H9 (cell line): ENCODE measurements around the gene CFAP54. TPM values are rescaled to one million over a fixed set of nuclear protein-coding genes. Genes with fewer than 3 reads are reported as not detected.
A peak's percentile ranks its signal among the peaks of the same experiment; 100 is the strongest.

Experiments used
- DNase-seq: peaks from one replicate; pipeline ENCODE4 v3.0.0-alpha.2; 2017
- H2AFZ ChIP-seq: one replicate; pipeline ENCODE4 v1.6.1; 2013; ENCODE audit warnings: mild to moderate bottlenecking, low read length, control low read depth, moderate library complexity
- H2AK5ac ChIP-seq: 2 replicates; pipeline ENCODE4 v1.6.1; 2013; ENCODE audit warnings: low read length, control low read depth, mixed read lengths; ENCODE audit not compliant: insufficient read length
- H2BK120ac ChIP-seq: one replicate; pipeline ENCODE4 v1.6.1; 2013; ENCODE audit warnings: low read depth, mild to moderate bottlenecking, low read length, control low read depth, inconsistent platforms; ENCODE audit not compliant: poor library complexity, severe bottlenecking
- H2BK12ac ChIP-seq: 2 replicates; pipeline ENCODE4 v1.6.1; 2013; ENCODE audit warnings: low read length, control low read depth, mixed read lengths, low read depth; ENCODE audit not compliant: insufficient read length
- H2BK15ac ChIP-seq: 2 replicates; pipeline ENCODE4 v1.6.1; 2013; ENCODE audit warnings: low read depth, low read length, control low read depth
- H2BK20ac ChIP-seq: one replicate; pipeline ENCODE4 v1.6.1; 2013; ENCODE audit warnings: low read depth, mild to moderate bottlenecking, low read length, control low read depth, inconsistent platforms; ENCODE audit not compliant: poor library complexity, severe bottlenecking
- H2BK5ac ChIP-seq: 2 replicates; pipeline ENCODE4 v1.6.1; 2013; ENCODE audit warnings: low read length, control low read depth, mixed read lengths; ENCODE audit not compliant: insufficient read length
- H3K14ac ChIP-seq: 2 replicates; pipeline ENCODE4 v1.6.1; 2013; ENCODE audit warnings: low read length, control low read depth; ENCODE audit not compliant: insufficient read depth
- H3K18ac ChIP-seq: 2 replicates; pipeline ENCODE4 v1.6.1; 2013; ENCODE audit warnings: low read depth, mild to moderate bottlenecking, mixed read lengths, low read length, control low read depth; ENCODE audit not compliant: insufficient read length
- H3K23ac ChIP-seq: 2 replicates; pipeline ENCODE4 v1.6.1; 2013; ENCODE audit warnings: low read length, control low read depth, mixed read lengths, low read depth; ENCODE audit not compliant: insufficient read length
- H3K23me2 ChIP-seq: 2 replicates; pipeline ENCODE4 v1.6.1; 2013; ENCODE audit warnings: low read depth, mild to moderate bottlenecking, mixed read lengths, low read length, control low read depth; ENCODE audit not compliant: insufficient read length, poor library complexity, severe bottlenecking
- H3K27ac ChIP-seq: 2 replicates; pipeline ENCODE4 v1.5.1; 2013; ENCODE audit warnings: low read length, control low read depth, mixed read lengths, low read depth; ENCODE audit not compliant: insufficient read length
- H3K27me3 ChIP-seq: 2 replicates; pipeline ENCODE4 v1.6.1; 2013; ENCODE audit warnings: low read length, control low read depth, inconsistent platforms; ENCODE audit not compliant: insufficient read depth
- H3K4ac ChIP-seq: 2 replicates; pipeline ENCODE4 v1.6.1; 2013; ENCODE audit warnings: low read depth, mild to moderate bottlenecking, control low read depth, inconsistent platforms, low read length, moderate library complexity
- H3K4me1 ChIP-seq: 2 replicates; pipeline ENCODE4 v1.6.1; 2013; ENCODE audit warnings: low read length, control low read depth, inconsistent platforms; ENCODE audit not compliant: insufficient read depth
- H3K4me2 ChIP-seq: 2 replicates; pipeline ENCODE4 v1.6.1; 2013; ENCODE audit warnings: low read length, control low read depth, mixed read lengths; ENCODE audit not compliant: insufficient read length, insufficient read depth
- H3K56ac ChIP-seq: 2 replicates; pipeline ENCODE4 v1.6.1; 2013; ENCODE audit warnings: low read depth, mild to moderate bottlenecking, mixed read lengths, low read length, control low read depth; ENCODE audit not compliant: insufficient read length
- H3K79me1 ChIP-seq: 2 replicates; pipeline ENCODE4 v1.6.1; 2013; ENCODE audit warnings: low read depth, mild to moderate bottlenecking, moderate library complexity, low read length, control low read depth, inconsistent platforms; ENCODE audit not compliant: insufficient read depth, poor library complexity, severe bottlenecking
- H3K79me2 ChIP-seq: 2 replicates; pipeline ENCODE4 v1.6.1; 2013; ENCODE audit warnings: low read length, control low read depth, inconsistent platforms; ENCODE audit not compliant: insufficient read depth
- H3K9ac ChIP-seq: 2 replicates; pipeline ENCODE4 v1.6.1; 2013; ENCODE audit warnings: low read length, control low read depth, mixed read lengths; ENCODE audit not compliant: insufficient read length; ENCODE audit errors: extremely low read depth
- H3K9me3 ChIP-seq: one replicate; pipeline ENCODE4 v1.6.1; 2013; ENCODE audit warnings: low read depth, low read length, inconsistent platforms; ENCODE audit not compliant: control insufficient read depth
- H3T11ph ChIP-seq: one replicate; pipeline ENCODE4 v1.6.1; 2013; ENCODE audit warnings: mild to moderate bottlenecking, low read length, control low read depth, inconsistent platforms
- H4K20me1 ChIP-seq: one replicate; pipeline ENCODE4 v1.6.1; 2013; ENCODE audit not compliant: control insufficient read depth, insufficient read length, insufficient read depth
- H4K5ac ChIP-seq: 2 replicates; pipeline ENCODE4 v1.6.1; 2013; ENCODE audit warnings: low read depth, mild to moderate bottlenecking, mixed read lengths, low read length, control low read depth; ENCODE audit not compliant: insufficient read length
- H4K8ac ChIP-seq: replicated peaks from 2 replicates; pipeline ENCODE4 v1.6.1; 2013; ENCODE audit warnings: low read length, control low read depth, mixed read lengths, low read depth; ENCODE audit not compliant: insufficient read length
- H4K91ac ChIP-seq: 2 replicates; pipeline ENCODE4 v1.6.1; 2013; ENCODE audit warnings: low read depth, mild to moderate bottlenecking, moderate library complexity, mixed read lengths, low read length, control low read depth; ENCODE audit not compliant: insufficient read length
- H3K27ac Mint-ChIP-seq, 3 experiments: 2 replicates in 2 of 3; 3 replicates in 1 of 3; pipeline ENCODE4 v1.8.0; 2020 to 2021; ENCODE audit warnings: mixed read lengths in 3 of 3, mild to moderate bottlenecking in 1 of 3, moderate library complexity in 1 of 3
- H3K27me3 Mint-ChIP-seq: 2 replicates; pipeline ENCODE4 v1.8.0; 2021; ENCODE audit warnings: low read depth, mild to moderate bottlenecking, moderate library complexity, mixed read lengths
- H3K36me3 Mint-ChIP-seq, 3 experiments: 2 replicates in 2 of 3; 3 replicates in 1 of 3; pipeline ENCODE4 v1.8.0; 2020 to 2021; ENCODE audit warnings: low read depth in 3 of 3, mixed read lengths in 3 of 3; ENCODE audit not compliant: insufficient read depth in 1 of 3
- H3K4me1 Mint-ChIP-seq, 2 experiments: 2 replicates each; pipeline ENCODE4 v1.8.0; 2020; ENCODE audit warnings: mixed read lengths in 2 of 2
- H3K4me3 Mint-ChIP-seq, 2 experiments: 2 replicates in 1 of 2; 3 replicates in 1 of 2; pipeline ENCODE4 v1.8.0; 2020 to 2021; ENCODE audit warnings: mild to moderate bottlenecking in 2 of 2, mixed read lengths in 2 of 2, moderate library complexity in 1 of 2
- H3K9me3 Mint-ChIP-seq, 2 experiments: 2 replicates in 1 of 2; 3 replicates in 1 of 2; pipeline ENCODE4 v1.8.0; 2020; ENCODE audit warnings: mild to moderate bottlenecking in 2 of 2, mixed read lengths in 2 of 2, moderate library complexity in 1 of 2
- CTCF ChIP-seq: fragments of 200-600 bp; sonication (generic); conservative IDR thresholded peaks from 3 replicates; pipeline ENCODE4 v1.8.0; 2021; ENCODE audit warnings: antibody characterized with exemption, mild to moderate bottlenecking
- WGBS: extraction: QIAGEN DNeasy Blood & Tissue Kit; methylation state at CpG from one replicate; pipeline ENCODE4 v1.1.7; 2013; ENCODE audit warnings: missing lambda C conversion rate, low lambda C conversion rate, mixed read lengths; ENCODE audit not compliant: insufficient read length; ENCODE audit errors: extremely low coverage; 5-methylcytosine and 5-hydroxymethylcytosine counted together
- total RNA-seq: library from RNA; stranded (reverse); gene quantifications from 2 replicates; pipeline ENCODE4 v1.2.1, GENCODE V29; 2021

The CFAP54 gene
- total RNA-seq, 1 experiment from 2014 or later, result 0.24 TPM

GRCh38 chr12:96908423-96908675 lies 419.0 kb downstream of the CFAP54 start:
- Mint-ChIP-seq H3K36me3 (peaks cover 1 to 11% (median 9%) of the 10 kb centered on the region in 3 experiments; a peak in 5 of 7 replicates), H3K9me3 (no peaks in the 10 kb centered on the region; a peak in 1 of 5 replicates), H3K4me3 (peak overlapping the region; percentile 83 to 92), H3K4me1 (peaks cover 25 to 27% of the 10 kb centered on the region in 2 experiments), H3K27me3 (no peaks in the 10 kb centered on the region), H3K27ac (no peak overlapping the region)
- no peak overlapping the region for H4K91ac ChIP-seq
- no peak overlapping the region for H2AK5ac ChIP-seq
- no peaks in the 10 kb centered on the region for H3K27me3 ChIP-seq
- H2BK15ac ChIP-seq, result no peak overlapping the region
- no peak overlapping the region for H2BK5ac ChIP-seq
- H2BK20ac ChIP-seq, result no peak overlapping the region
- no peak overlapping the region for H3K23ac ChIP-seq
- no peaks in the 10 kb centered on the region for H3K9me3 ChIP-seq
- H3K23me2 ChIP-seq, result peaks cover 2% of the 10 kb centered on the region
- H3K79me2 ChIP-seq, result no peaks in the 10 kb centered on the region
- no peak overlapping the region for H2AFZ ChIP-seq
- no peak overlapping the region for H3K4ac ChIP-seq
- H3K4me1 ChIP-seq, result no peaks in the 10 kb centered on the region; the same call in 1 of the 2 replicates
- DNase-seq, result no peak
- H3K18ac ChIP-seq, result no peak overlapping the region
- H3K56ac ChIP-seq, result no peak overlapping the region
- H2BK120ac ChIP-seq, result no peak overlapping the region
- no CpG with 5 or more reads among the region's 3 CpGs for WGBS
- no peaks in the 10 kb centered on the region for H3K79me1 ChIP-seq
- no peak overlapping the region for H3T11ph ChIP-seq
- H3K27ac ChIP-seq, result no peak overlapping the region
- H3K4me2 ChIP-seq, result peak overlapping the region; percentile 77
- TF ChIP-seq CTCF, result no peak
- H4K20me1 ChIP-seq, result no peaks in the 10 kb centered on the region
- H3K14ac ChIP-seq, result no peak overlapping the region
- no peak overlapping the region for H4K5ac ChIP-seq
- no peak overlapping the region for H3K9ac ChIP-seq
- no peak overlapping the region for H4K8ac ChIP-seq
- H2BK12ac ChIP-seq, result no peak overlapping the region
